HepG2 (cell line): Measurements from ENCODE around the gene BTK. TPM values are rescaled to one million over a fixed set of nuclear protein-coding genes. Genes with fewer than 3 reads are reported as not detected.
A peak's percentile ranks its signal among the peaks of the same experiment; 100 is the strongest.

Source experiments
- BORCS8-MEF2B ChIP-seq: sonication (generic); formaldehyde crosslinking; IDR thresholded peaks from 2 replicates; pipeline ENCODE4 v1.8.0; 2022; ENCODE audit warnings: mild to moderate bottlenecking, missing genetic modification reagents
- MAZ ChIP-seq, 2 experiments: sonication (generic) in 1 of 2; formaldehyde crosslinking in 1 of 2; IDR thresholded peaks; 2 replicates each; pipeline versions ENCODE4 v1.5.0 to v1.6.1; 2012 to 2020; ENCODE audit warnings: low read depth in 2 of 2, mild to moderate bottlenecking in 2 of 2, borderline replicate concordance in 1 of 2, improper control_type of control experiment in 1 of 2, low read length in 1 of 2, missing genetic modification reagents in 1 of 2, moderate library complexity in 1 of 2
- MIER3 ChIP-seq: IDR thresholded peaks from 2 replicates; pipeline ENCODE4 v1.6.1; 2016; ENCODE audit warnings: missing compliant biosample characterization, borderline replicate concordance
- MXD4 ChIP-seq: IDR thresholded peaks from 2 replicates; pipeline ENCODE4 v1.6.1; 2016; ENCODE audit warnings: mild to moderate bottlenecking, missing biosample characterization, missing genetic modification reagents
- MYC ChIP-seq: sonication (generic); formaldehyde crosslinking; IDR thresholded peaks from 2 replicates; pipeline ENCODE4 v1.9.0; 2021; ENCODE audit warnings: missing genetic modification reagents, borderline replicate concordance
- POLR2AphosphoS5 ChIP-seq: IDR thresholded peaks from 2 replicates; pipeline ENCODE4 v1.6.1; 2012; ENCODE audit warnings: low read depth, low read length
- SNAPC2 ChIP-seq: sonication (generic); formaldehyde crosslinking; IDR thresholded peaks from 2 replicates; pipeline ENCODE4 v1.8.1; 2022; ENCODE audit warnings: mild to moderate bottlenecking, missing genetic modification reagents
- XBP1 ChIP-seq: sonication (generic); formaldehyde crosslinking; IDR thresholded peaks from 2 replicates; pipeline ENCODE4 v1.5.0; 2020; ENCODE audit warnings: missing genetic modification reagents
- ZMYM4 ChIP-seq: sonication (generic); formaldehyde crosslinking; IDR thresholded peaks from 2 replicates; pipeline ENCODE4 v1.8.1; 2023; ENCODE audit warnings: mild to moderate bottlenecking, missing genetic modification reagents
- ZNF224 ChIP-seq: sonication (generic); formaldehyde crosslinking; IDR thresholded peaks from 2 replicates; pipeline ENCODE4 v1.5.0; 2020; ENCODE audit warnings: mild to moderate bottlenecking, missing genetic modification reagents
- ZNF235 ChIP-seq: sonication (generic); formaldehyde crosslinking; IDR thresholded peaks from 2 replicates; pipeline ENCODE4 v1.8.1; 2023; ENCODE audit warnings: mild to moderate bottlenecking, missing genetic modification reagents, borderline replicate concordance
- ZNF496 ChIP-seq: sonication (generic); formaldehyde crosslinking; IDR thresholded peaks from 2 replicates; pipeline ENCODE4 v1.8.1; 2023; ENCODE audit warnings: mild to moderate bottlenecking, moderate library complexity, missing genetic modification reagents; ENCODE audit not compliant: insufficient replicate concordance
- ZNF746 ChIP-seq: sonication (generic); formaldehyde crosslinking; IDR thresholded peaks from 2 replicates; pipeline ENCODE4 v1.8.0; 2022; ENCODE audit warnings: mild to moderate bottlenecking, missing genetic modification reagents
- ZNF781 ChIP-seq: sonication (generic); formaldehyde crosslinking; IDR thresholded peaks from 2 replicates; pipeline ENCODE4 v1.5.1; 2020; ENCODE audit warnings: borderline replicate concordance, mild to moderate bottlenecking, missing genetic modification reagents; ENCODE audit errors: not compliant biosample characterization
- polyA plus RNA-seq, 8 experiments: library from polyadenylated mRNA; depleted of rRNA in 3 of 8; stranded (reverse) in 7 of 8; unstranded in 1 of 8; fragments of >200 nt; fragmentation: Illumina TruSeq in 4 of 8; extraction: Trizol in 4 of 8; gene quantifications; 2 replicates each; pipeline versions ENCODE4 v1.2.1 to v1.2.3, GENCODE V29; 2011 to 2016; ENCODE audit warnings: low read depth in 4 of 8, missing spikeins in 1 of 8, mixed read lengths in 1 of 8; ENCODE audit not compliant: insufficient read depth in 1 of 8
- total RNA-seq, 5 experiments: library from RNA; depleted of rRNA; stranded (reverse); fragments of >200 nt; fragmentation: Illumina TruSeq; extraction: Trizol; gene quantifications; 2 replicates each; pipeline ENCODE4 v1.2.3, GENCODE V29; 2016; ENCODE audit warnings: low read depth in 1 of 5
- TF ChIP-seq, protein P1 (sequence below): sonication (generic); formaldehyde crosslinking; IDR thresholded peaks from 2 replicates; pipeline ENCODE4 v1.4.0; 2020; ENCODE audit warnings: missing genetic modification reagents, borderline replicate concordance
- TF ChIP-seq, protein P2 (sequence below): sonication (generic); formaldehyde crosslinking; IDR thresholded peaks from 2 replicates; pipeline ENCODE4 v1.4.0; 2020; ENCODE audit warnings: missing genetic modification reagents
- TF ChIP-seq, protein P3 (sequence below): sonication (generic); formaldehyde crosslinking; IDR thresholded peaks from 2 replicates; pipeline ENCODE4 v1.4.0; 2020; ENCODE audit warnings: low read depth, mild to moderate bottlenecking, missing genetic modification reagents
- TF ChIP-seq, protein P4 (sequence below): sonication (generic); formaldehyde crosslinking; IDR thresholded peaks from 2 replicates; pipeline ENCODE4 v1.4.0; 2020; ENCODE audit warnings: missing genetic modification reagents

The BTK gene
- total and polyA plus RNA-seq, 2 of the 13 experiments (the other 11 are each of a cell fraction or from before 2014, with no cell fraction given) = not detected

DNA sequence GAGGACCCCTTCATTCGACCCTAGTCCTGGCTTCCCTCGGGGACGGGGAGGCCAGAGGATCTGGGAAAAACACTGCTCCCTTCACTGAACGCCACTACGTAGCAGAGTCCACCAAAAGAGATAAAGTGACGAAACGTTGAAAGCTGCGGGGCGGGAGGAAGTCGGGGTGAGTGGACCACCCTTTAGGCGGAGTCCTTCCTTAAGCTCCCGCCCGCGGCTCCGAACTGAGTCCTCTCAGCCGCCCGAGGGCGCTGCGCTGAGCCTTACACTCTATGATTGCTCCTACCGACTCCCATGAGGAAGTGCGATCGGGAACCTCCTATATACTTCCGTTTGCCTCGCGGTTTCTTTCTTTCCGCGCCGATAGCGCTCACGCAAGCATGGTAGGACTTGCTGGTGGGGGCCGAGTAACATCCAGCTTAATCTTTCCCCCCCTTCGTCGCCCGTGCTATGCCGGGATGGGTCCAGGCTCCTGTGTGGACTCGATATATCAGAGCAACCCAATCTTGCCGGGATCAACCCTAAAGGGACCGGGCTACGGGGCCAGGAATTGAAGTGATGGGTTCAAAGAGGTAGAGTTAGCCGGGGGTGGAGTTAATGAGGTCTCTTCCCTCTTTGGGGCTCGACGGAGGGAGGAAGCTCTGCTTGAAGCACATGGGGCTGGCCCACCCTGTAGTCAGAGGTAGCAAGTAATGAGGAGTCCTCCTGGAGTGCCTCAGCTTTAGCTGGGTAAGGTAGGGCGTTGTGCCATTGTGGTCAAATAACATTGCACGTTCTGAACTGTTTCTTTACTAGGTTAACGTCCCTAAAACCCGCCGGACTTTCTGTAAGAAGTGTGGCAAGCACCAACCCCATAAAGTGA lies 4.9 kb upstream of the BTK start, which contains the start of gene RPL36A (continued):
- peak; percentile 96 for TF ChIP-seq POLR2AphosphoS5
- TF ChIP-seq ZNF235 (CRISPR knock-in tag) = no peak
- TF ChIP-seq BORCS8-MEF2B (CRISPR knock-in tag) = 0 out of 2 replicates have a peak, but pooled peaks have one; percentile 18
- TF ChIP-seq, protein P1, sequence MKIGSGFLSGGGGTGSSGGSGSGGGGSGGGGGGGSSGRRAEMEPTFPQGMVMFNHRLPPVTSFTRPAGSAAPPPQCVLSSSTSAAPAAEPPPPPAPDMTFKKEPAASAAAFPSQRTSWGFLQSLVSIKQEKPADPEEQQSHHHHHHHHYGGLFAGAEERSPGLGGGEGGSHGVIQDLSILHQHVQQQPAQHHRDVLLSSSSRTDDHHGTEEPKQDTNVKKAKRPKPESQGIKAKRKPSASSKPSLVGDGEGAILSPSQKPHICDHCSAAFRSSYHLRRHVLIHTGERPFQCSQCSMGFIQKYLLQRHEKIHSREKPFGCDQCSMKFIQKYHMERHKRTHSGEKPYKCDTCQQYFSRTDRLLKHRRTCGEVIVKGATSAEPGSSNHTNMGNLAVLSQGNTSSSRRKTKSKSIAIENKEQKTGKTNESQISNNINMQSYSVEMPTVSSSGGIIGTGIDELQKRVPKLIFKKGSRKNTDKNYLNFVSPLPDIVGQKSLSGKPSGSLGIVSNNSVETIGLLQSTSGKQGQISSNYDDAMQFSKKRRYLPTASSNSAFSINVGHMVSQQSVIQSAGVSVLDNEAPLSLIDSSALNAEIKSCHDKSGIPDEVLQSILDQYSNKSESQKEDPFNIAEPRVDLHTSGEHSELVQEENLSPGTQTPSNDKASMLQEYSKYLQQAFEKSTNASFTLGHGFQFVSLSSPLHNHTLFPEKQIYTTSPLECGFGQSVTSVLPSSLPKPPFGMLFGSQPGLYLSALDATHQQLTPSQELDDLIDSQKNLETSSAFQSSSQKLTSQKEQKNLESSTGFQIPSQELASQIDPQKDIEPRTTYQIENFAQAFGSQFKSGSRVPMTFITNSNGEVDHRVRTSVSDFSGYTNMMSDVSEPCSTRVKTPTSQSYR (CRISPR knock-in tag) = no peak
- no peak for TF ChIP-seq ZNF496 (CRISPR knock-in tag)
- no peak for TF ChIP-seq MIER3 (CRISPR knock-in tag)
- peak; percentile 95 for TF ChIP-seq ZMYM4 (CRISPR knock-in tag)
- 0 out of 2 replicates have a peak, but pooled peaks have one; percentile 46 for TF ChIP-seq MXD4 (CRISPR knock-in tag)
- TF ChIP-seq, protein P2, sequence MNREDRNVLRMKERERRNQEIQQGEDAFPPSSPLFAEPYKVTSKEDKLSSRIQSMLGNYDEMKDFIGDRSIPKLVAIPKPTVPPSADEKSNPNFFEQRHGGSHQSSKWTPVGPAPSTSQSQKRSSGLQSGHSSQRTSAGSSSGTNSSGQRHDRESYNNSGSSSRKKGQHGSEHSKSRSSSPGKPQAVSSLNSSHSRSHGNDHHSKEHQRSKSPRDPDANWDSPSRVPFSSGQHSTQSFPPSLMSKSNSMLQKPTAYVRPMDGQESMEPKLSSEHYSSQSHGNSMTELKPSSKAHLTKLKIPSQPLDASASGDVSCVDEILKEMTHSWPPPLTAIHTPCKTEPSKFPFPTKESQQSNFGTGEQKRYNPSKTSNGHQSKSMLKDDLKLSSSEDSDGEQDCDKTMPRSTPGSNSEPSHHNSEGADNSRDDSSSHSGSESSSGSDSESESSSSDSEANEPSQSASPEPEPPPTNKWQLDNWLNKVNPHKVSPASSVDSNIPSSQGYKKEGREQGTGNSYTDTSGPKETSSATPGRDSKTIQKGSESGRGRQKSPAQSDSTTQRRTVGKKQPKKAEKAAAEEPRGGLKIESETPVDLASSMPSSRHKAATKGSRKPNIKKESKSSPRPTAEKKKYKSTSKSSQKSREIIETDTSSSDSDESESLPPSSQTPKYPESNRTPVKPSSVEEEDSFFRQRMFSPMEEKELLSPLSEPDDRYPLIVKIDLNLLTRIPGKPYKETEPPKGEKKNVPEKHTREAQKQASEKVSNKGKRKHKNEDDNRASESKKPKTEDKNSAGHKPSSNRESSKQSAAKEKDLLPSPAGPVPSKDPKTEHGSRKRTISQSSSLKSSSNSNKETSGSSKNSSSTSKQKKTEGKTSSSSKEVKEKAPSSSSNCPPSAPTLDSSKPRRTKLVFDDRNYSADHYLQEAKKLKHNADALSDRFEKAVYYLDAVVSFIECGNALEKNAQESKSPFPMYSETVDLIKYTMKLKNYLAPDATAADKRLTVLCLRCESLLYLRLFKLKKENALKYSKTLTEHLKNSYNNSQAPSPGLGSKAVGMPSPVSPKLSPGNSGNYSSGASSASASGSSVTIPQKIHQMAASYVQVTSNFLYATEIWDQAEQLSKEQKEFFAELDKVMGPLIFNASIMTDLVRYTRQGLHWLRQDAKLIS = 0 out of 2 replicates have a peak, but pooled peaks have one; percentile 60
- TF ChIP-seq ZNF224 (CRISPR knock-in tag) = no peak
- no peak for TF ChIP-seq SNAPC2 (CRISPR knock-in tag)
- peak; percentile 36; the same call in 1 of the 2 replicates for TF ChIP-seq MAZ (IDR thresholded peaks at IDR 0.05; ENCODE audit: borderline replicate concordance, low read depth, low read length)
- no peak for TF ChIP-seq MAZ (CRISPR knock-in tag; IDR thresholded peaks at IDR 0.05; ENCODE audit: low read depth)
- TF ChIP-seq MYC = peak; percentile 95
- TF ChIP-seq, protein P3, sequence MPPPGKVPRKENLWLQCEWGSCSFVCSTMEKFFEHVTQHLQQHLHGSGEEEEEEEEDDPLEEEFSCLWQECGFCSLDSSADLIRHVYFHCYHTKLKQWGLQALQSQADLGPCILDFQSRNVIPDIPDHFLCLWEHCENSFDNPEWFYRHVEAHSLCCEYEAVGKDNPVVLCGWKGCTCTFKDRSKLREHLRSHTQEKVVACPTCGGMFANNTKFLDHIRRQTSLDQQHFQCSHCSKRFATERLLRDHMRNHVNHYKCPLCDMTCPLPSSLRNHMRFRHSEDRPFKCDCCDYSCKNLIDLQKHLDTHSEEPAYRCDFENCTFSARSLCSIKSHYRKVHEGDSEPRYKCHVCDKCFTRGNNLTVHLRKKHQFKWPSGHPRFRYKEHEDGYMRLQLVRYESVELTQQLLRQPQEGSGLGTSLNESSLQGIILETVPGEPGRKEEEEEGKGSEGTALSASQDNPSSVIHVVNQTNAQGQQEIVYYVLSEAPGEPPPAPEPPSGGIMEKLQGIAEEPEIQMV (CRISPR knock-in tag) = no peak
- TF ChIP-seq, protein P4, sequence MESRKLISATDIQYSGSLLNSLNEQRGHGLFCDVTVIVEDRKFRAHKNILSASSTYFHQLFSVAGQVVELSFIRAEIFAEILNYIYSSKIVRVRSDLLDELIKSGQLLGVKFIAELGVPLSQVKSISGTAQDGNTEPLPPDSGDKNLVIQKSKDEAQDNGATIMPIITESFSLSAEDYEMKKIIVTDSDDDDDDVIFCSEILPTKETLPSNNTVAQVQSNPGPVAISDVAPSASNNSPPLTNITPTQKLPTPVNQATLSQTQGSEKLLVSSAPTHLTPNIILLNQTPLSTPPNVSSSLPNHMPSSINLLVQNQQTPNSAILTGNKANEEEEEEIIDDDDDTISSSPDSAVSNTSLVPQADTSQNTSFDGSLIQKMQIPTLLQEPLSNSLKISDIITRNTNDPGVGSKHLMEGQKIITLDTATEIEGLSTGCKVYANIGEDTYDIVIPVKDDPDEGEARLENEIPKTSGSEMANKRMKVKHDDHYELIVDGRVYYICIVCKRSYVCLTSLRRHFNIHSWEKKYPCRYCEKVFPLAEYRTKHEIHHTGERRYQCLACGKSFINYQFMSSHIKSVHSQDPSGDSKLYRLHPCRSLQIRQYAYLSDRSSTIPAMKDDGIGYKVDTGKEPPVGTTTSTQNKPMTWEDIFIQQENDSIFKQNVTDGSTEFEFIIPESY (CRISPR knock-in tag) = no peak
- no peak for TF ChIP-seq ZNF781
- no peak for TF ChIP-seq XBP1 (CRISPR knock-in tag)
- no peak for TF ChIP-seq ZNF746 (CRISPR knock-in tag)
